ENCODE results near the gene CCDC134. TPM values are rescaled to one million over a fixed set of nuclear protein-coding genes. Genes with fewer than 3 reads are reported as not detected.

Gene CCDC134
- polyA plus RNA-seq, 1 donor (not counting 4 experiments of a cell fraction or from before 2014, with no cell fraction given), result 4.1 TPM

DNA sequence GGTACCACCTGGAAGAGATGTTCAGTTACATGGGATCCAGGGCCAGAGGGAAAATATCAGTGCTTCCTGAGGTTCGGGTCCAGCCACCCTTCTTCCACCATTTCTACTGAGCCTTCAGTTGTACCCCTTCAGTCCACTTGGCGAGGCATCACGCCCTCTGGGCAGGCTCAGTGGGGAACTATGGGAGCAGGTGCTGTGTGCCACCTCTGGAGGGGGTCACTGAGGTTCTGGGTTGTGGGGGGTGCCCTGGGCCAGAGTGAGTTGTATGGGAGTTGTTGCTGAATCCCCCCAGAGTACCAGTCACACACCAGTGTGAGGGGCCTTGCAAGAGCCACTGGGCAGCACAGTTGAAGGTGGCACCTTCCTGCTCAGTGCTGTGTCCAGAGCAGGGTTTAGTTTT, 29.7 kb downstream of the CCDC134 start:
- Histone ChIP-seq H3K79me2 (ENCODE audit: control insufficient read depth, insufficient read depth, low read length) (peaks cover 21% of the 10 kb centered on the region), H2AFZ (ENCODE audit: control insufficient read depth, low read length) (no peak overlapping the region), H4K20me1 (ENCODE audit: control insufficient read depth, extremely low read depth, insufficient read depth, low read length) (no peaks in the 10 kb centered on the region), H3K4me3 (ENCODE audit: control insufficient read depth in 2 of 3, extremely low read depth in 1 of 3, insufficient read depth in 2 of 3, low read depth in 1 of 3, low read length in 3 of 3) (no peak overlapping the region), H3K4me2 (ENCODE audit: control insufficient read depth, extremely low read depth, insufficient read depth, low read depth, low read length) (no peak overlapping the region), H3K4me1 (ENCODE audit: control insufficient read depth, extremely low read depth, insufficient read depth, low read length) (peaks cover 20% of the 10 kb centered on the region), H3K36me3 (ENCODE audit: control insufficient read depth in 2 of 2, extremely low read depth in 1 of 2, insufficient read depth in 2 of 2, low read length in 2 of 2) (peaks cover 0 to 2% of the 10 kb centered on the region in 2 experiments), H3K9me3 (ENCODE audit: control insufficient read depth, low read depth, low read length) (no peaks in the 10 kb centered on the region), H3K27me3 (ENCODE audit: control insufficient read depth, extremely low read depth, insufficient read depth, low read length) (no peaks in the 10 kb centered on the region), H3K9ac (ENCODE audit: control insufficient read depth, extremely low read depth, insufficient read depth, low read length) (no peak overlapping the region), H3K9me1 (ENCODE audit: control insufficient read depth, extremely low read depth, insufficient read depth, low read length) (no peaks in the 10 kb centered on the region), H3K27ac (ENCODE audit: control insufficient read depth, insufficient read depth, low read length) (no peak overlapping the region)
- FAIRE-seq (no peak), DNase-seq (ENCODE audit: low read depth, low spot score) (no peak)
- dilution Hi-C loops (cut with MboI; ENCODE audit: extremely low pct_ligation_motif_present, low sequenced_read_pairs), result no loop called here
- TF ChIP-seq CTCF (optimal IDR thresholded peaks at IDR 0.05 in 1 of 3, IDR thresholded peaks at IDR 0.05 in 1 of 3, conservative IDR thresholded peaks at IDR 0.05 in 1 of 3; ENCODE audit: extremely low read depth in 1 of 3, insufficient read depth in 2 of 3, low read length in 3 of 3) (peak in 1 of 3 experiments; percentile 10), EZH2 (IDR thresholded peaks at IDR 0.05; ENCODE audit: low read length) (no peak)

GRCh38 chr22:41831383-41831782, 30.9 kb downstream of the CCDC134 start:
- FAIRE-seq (no peak), DNase-seq (ENCODE audit: low read depth, low spot score) (no peak)
- Histone ChIP-seq H3K4me2 (ENCODE audit: control insufficient read depth, extremely low read depth, insufficient read depth, low read depth, low read length) (peak overlapping the region; percentile 22), H3K9me1 (ENCODE audit: control insufficient read depth, extremely low read depth, insufficient read depth, low read length) (no peaks in the 10 kb centered on the region), H3K9ac (ENCODE audit: control insufficient read depth, extremely low read depth, insufficient read depth, low read length) (no peak overlapping the region), H2AFZ (ENCODE audit: control insufficient read depth, low read length) (no peak overlapping the region), H3K27me3 (ENCODE audit: control insufficient read depth, extremely low read depth, insufficient read depth, low read length) (no peaks in the 10 kb centered on the region), H3K27ac (ENCODE audit: control insufficient read depth, insufficient read depth, low read length) (peak overlapping the region; percentile 98), H3K4me1 (ENCODE audit: control insufficient read depth, extremely low read depth, insufficient read depth, low read length) (peaks cover 30% of the 10 kb centered on the region), H3K36me3 (ENCODE audit: control insufficient read depth in 2 of 2, extremely low read depth in 1 of 2, insufficient read depth in 2 of 2, low read length in 2 of 2) (peaks cover 0 to 8% of the 10 kb centered on the region in 2 experiments), H3K9me3 (ENCODE audit: control insufficient read depth, low read depth, low read length) (no peaks in the 10 kb centered on the region), H3K79me2 (ENCODE audit: control insufficient read depth, insufficient read depth, low read length) (peaks cover 32% of the 10 kb centered on the region), H4K20me1 (ENCODE audit: control insufficient read depth, extremely low read depth, insufficient read depth, low read length) (no peaks in the 10 kb centered on the region), H3K4me3 (ENCODE audit: control insufficient read depth in 2 of 3, extremely low read depth in 1 of 3, insufficient read depth in 2 of 3, low read depth in 1 of 3, low read length in 3 of 3) (no peak overlapping the region)
- TF ChIP-seq EZH2 (IDR thresholded peaks at IDR 0.05; ENCODE audit: low read length), result no peak
- TF ChIP-seq CTCF (optimal IDR thresholded peaks at IDR 0.05 in 1 of 3, IDR thresholded peaks at IDR 0.05 in 1 of 3, conservative IDR thresholded peaks at IDR 0.05 in 1 of 3; ENCODE audit: extremely low read depth in 1 of 3, insufficient read depth in 2 of 3, low read length in 3 of 3), result no peak
- dilution Hi-C loops (cut with MboI; ENCODE audit: extremely low pct_ligation_motif_present, low sequenced_read_pairs), result no loop called here

Data from keratinocyte (primary cell).